Fibroblast of villous mesenchyme (primary cell): ENCODE data around the gene C15orf61. TPM values are rescaled to one million over a fixed set of nuclear protein-coding genes. Genes with fewer than 3 reads are reported as not detected.

ENCODE experiments used
- DNase-seq: peaks from one replicate; pipeline ENCODE4 v3.0.0-alpha.2; 2010; ENCODE audit warnings: low read depth
- H3K4me3 ChIP-seq: 2 replicates; pipeline ENCODE4 v1.5.1; 2011; ENCODE audit warnings: low read depth, mild to moderate bottlenecking, low read length
- CTCF ChIP-seq: IDR thresholded peaks from 2 replicates; pipeline ENCODE4 v1.5.1; 2012; ENCODE audit warnings: low read depth, mild to moderate bottlenecking, low read length; ENCODE audit not compliant: insufficient read depth
- total RNA-seq: library from RNA; depleted of rRNA; stranded (reverse); fragments of >200 nt; gene quantifications from 2 replicates; pipeline ENCODE4 v1.2.3, GENCODE V29; 2012

The C15orf61 gene
- total RNA-seq, 1 donor, result 2.6 TPM

GRCh38 chr15:67512933-67513714 is 7.8 kb upstream of the C15orf61 start:
- TF ChIP-seq CTCF, result no peak
- DNase-seq, result no peak
- H3K4me3 ChIP-seq, result no peak overlapping the region

GRCh38 chr15:67515090-67515489 is 5.8 kb upstream of the C15orf61 start:
- no peak for TF ChIP-seq CTCF

GRCh38 chr15:67515557-67515956 is 5.4 kb upstream of the C15orf61 start:
- no peak for DNase-seq
- TF ChIP-seq CTCF, result no peak
- no peak overlapping the region for H3K4me3 ChIP-seq

More at GRCh38 chr15:67515090-67515489, 5.8 kb upstream of the C15orf61 start:
- no peak overlapping the region for H3K4me3 ChIP-seq
- DNase-seq, result no peak

- peak overlapping the region; percentile 78 for H3K4me3 ChIP-seq
- DNase-seq, result peak; percentile 46
- TF ChIP-seq CTCF, result no peak
These were observed 456 bp upstream of the C15orf61 start for GRCh38 chr15:67520321-67521028.

GRCh38 chr15:67521783-67522568 is 1.0 kb downstream of the C15orf61 start:
- peak overlapping the region; percentile 78 for H3K4me3 ChIP-seq
- DNase-seq, result peak; percentile 77
- no peak for TF ChIP-seq CTCF

GRCh38 chr15:67523330-67523729 is 2.4 kb downstream of the C15orf61 start:
- no peak for TF ChIP-seq CTCF
- DNase-seq, result no peak
- no peak overlapping the region for H3K4me3 ChIP-seq
